Stomach (tissue), 4 donors: ENCODE data around the gene TOX3.

Experiments used
- POLR2A ChIP-seq, 4 donors: fragments of 450-650 bp; IDR thresholded peaks; one replicate each; pipeline ENCODE4 v1.6.1; 2016; ENCODE audit warnings: antibody characterized with exemption in 4 of 4, control low read depth in 2 of 4, mild to moderate bottlenecking in 1 of 4, moderate library complexity in 1 of 4
- POLR2AphosphoS5 ChIP-seq, 3 donors: sonication (generic); formaldehyde crosslinking; IDR thresholded peaks; one replicate each; pipeline ENCODE4 v1.6.1; 2016; ENCODE audit warnings: antibody characterized with exemption in 3 of 3
- TF ChIP-seq, protein P1 (sequence below), 7 experiments: fragments of 450-650 bp in 4 of 7; fragments of 200-600 bp in 3 of 7; sonication (generic) in 3 of 7; IDR thresholded peaks; one replicate each; pipeline ENCODE4 v1.5.1; 2016 to 2019; ENCODE audit warnings: antibody characterized with exemption in 7 of 7, control low read depth in 2 of 7, mild to moderate bottlenecking in 1 of 7

DNA sequence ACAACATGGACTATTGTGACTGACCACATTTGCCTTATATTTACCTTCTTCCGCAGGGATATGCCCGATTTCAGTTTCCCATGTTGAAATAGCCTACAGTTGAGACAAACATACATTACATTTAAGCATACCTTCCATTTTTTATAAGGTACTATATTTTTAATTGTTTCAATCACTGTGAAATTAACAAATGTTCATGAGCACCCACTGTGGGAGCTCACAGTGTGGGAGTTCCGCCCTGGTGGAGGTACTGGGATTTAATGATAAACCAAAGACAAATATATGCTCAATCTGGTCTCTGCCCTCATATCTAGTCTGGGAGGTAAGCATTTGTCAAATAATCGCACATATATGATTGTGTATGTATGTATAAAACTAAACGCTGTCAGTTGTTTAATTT, 15.8 kb upstream of the TOX3 start:
- TF ChIP-seq POLR2A (IDR thresholded peaks at IDR 0.05): no peak
- TF ChIP-seq, protein P1, sequence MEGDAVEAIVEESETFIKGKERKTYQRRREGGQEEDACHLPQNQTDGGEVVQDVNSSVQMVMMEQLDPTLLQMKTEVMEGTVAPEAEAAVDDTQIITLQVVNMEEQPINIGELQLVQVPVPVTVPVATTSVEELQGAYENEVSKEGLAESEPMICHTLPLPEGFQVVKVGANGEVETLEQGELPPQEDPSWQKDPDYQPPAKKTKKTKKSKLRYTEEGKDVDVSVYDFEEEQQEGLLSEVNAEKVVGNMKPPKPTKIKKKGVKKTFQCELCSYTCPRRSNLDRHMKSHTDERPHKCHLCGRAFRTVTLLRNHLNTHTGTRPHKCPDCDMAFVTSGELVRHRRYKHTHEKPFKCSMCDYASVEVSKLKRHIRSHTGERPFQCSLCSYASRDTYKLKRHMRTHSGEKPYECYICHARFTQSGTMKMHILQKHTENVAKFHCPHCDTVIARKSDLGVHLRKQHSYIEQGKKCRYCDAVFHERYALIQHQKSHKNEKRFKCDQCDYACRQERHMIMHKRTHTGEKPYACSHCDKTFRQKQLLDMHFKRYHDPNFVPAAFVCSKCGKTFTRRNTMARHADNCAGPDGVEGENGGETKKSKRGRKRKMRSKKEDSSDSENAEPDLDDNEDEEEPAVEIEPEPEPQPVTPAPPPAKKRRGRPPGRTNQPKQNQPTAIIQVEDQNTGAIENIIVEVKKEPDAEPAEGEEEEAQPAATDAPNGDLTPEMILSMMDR (IDR thresholded peaks at IDR 0.05): no peak
- no peak for TF ChIP-seq POLR2AphosphoS5 (IDR thresholded peaks at IDR 0.05)
